ENCODE measurements around the gene PROS1. TPM values are rescaled to one million over a fixed set of nuclear protein-coding genes. Genes with fewer than 3 reads are reported as not detected.
A peak's percentile ranks its signal among the peaks of the same experiment; 100 is the strongest.

PROS1 gene
- polyA plus RNA-seq, 1 of the 3 experiments (the other 2 are of a cell fraction), result 9.1 TPM

DNA sequence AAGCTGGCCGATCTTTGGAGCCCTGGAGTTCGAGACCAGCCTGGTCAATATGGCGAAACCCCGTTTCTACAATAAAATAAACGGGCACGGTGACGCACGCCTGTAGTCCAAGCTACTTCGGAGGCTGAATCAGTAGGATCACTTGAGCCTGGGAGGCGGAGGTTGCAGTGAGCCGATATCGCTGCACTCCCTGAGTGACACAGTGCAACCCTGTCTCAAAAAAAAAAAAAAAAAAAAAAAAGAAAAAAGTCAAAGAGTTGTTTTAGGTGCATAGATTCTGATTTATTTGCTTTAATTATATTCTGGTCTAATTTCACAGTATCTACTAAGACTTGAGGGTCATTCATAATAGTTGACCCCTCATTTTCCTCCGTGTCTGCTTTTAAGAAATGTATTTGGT is 8.0 kb upstream of the PROS1 start (continued):
- TF ChIP-seq, protein P1, sequence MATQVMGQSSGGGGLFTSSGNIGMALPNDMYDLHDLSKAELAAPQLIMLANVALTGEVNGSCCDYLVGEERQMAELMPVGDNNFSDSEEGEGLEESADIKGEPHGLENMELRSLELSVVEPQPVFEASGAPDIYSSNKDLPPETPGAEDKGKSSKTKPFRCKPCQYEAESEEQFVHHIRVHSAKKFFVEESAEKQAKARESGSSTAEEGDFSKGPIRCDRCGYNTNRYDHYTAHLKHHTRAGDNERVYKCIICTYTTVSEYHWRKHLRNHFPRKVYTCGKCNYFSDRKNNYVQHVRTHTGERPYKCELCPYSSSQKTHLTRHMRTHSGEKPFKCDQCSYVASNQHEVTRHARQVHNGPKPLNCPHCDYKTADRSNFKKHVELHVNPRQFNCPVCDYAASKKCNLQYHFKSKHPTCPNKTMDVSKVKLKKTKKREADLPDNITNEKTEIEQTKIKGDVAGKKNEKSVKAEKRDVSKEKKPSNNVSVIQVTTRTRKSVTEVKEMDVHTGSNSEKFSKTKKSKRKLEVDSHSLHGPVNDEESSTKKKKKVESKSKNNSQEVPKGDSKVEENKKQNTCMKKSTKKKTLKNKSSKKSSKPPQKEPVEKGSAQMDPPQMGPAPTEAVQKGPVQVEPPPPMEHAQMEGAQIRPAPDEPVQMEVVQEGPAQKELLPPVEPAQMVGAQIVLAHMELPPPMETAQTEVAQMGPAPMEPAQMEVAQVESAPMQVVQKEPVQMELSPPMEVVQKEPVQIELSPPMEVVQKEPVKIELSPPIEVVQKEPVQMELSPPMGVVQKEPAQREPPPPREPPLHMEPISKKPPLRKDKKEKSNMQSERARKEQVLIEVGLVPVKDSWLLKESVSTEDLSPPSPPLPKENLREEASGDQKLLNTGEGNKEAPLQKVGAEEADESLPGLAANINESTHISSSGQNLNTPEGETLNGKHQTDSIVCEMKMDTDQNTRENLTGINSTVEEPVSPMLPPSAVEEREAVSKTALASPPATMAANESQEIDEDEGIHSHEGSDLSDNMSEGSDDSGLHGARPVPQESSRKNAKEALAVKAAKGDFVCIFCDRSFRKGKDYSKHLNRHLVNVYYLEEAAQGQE (IDR thresholded peaks at IDR 0.05; ENCODE audit: low read depth, low read length), result no peak
- no peak for TF ChIP-seq CHD2 (IDR thresholded peaks at IDR 0.05; ENCODE audit: low read length, partially characterized antibody)
- no peak for TF ChIP-seq TEAD4 (IDR thresholded peaks at IDR 0.05; ENCODE audit: borderline replicate concordance, insufficient read depth)
- no peak for TF ChIP-seq ELF1 (IDR thresholded peaks at IDR 0.05)

DNA sequence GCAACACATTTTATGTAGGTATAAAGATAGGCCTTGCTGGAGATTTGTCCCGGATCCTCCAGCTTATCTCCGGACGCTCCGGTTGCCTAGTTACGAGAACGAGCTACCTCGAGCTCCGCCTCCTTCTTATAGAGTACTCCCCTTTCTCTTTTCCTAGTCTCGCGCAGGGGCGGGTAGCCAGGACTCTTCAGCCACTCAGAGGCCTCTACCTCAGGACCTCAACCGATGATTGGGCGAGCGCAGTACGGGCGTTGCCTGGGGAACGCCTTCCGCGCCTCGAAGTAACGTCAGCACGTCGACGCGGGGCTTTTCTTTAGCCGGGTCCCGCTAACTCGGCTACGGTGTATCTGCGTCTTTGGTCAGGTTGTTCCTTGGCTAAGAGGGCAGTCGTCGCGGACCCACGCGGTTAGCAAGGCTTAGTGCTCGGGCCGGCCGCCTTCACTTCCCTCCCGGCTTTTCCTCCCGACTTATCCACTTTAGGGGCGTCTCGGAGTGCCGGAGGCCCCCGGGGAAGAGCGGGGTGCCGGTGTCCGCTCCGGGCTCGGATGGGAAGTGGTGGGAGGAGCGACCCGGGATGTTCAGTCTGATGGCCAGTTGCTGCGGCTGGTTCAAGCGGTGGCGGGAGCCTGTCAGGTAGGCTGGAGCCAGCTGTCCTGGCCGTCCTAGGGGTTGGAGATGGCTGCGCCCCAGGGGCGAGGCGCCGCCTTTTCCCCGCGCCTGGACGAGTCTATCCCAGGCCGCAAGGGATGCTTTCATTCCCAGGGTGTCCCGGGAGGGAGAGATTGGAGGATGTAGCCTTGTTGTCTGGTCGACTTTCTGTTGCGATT is 6.4 kb upstream of the PROS1 start, which contains the start of gene ARL13B:
ARL13B (plus strand) TSS at position 306 of the 827 bp plus-strand sequence; CDS start at position 575, 269 bp downstream.
- Histone ChIP-seq H3K27ac (ENCODE audit: low read depth in 2 of 2, low read length in 1 of 2) (peak within 1 kb of the TSS; percentile 89 to 92), H3K9me2 (no peaks in the 10 kb centered on the region), H3K79me2 (ENCODE audit: insufficient read depth) (peaks cover 44% of the 10 kb centered on the region), H3K4me2 (peak within 1 kb of the TSS; percentile 86), H3K9ac (peak within 1 kb of the TSS; percentile 79), H3K9me3 (no peaks in the 10 kb centered on the region), H3K4me3 (ENCODE audit: low read depth in 2 of 2, low read length in 1 of 2) (peak within 1 kb of the TSS; percentile 89 to 91), H3K36me3 (replicated peaks in 1 of 2; ENCODE audit: control insufficient read depth in 1 of 2, insufficient read depth in 2 of 2, low read length in 1 of 2) (no peaks in the 10 kb centered on the region), H3K27me3 (ENCODE audit: insufficient read depth) (no peaks in the 10 kb centered on the region), H3F3A (replicated peaks; ENCODE audit: insufficient read depth) (peaks cover 8% of the 10 kb centered on the region), H3K4me1 (ENCODE audit: control insufficient read depth in 1 of 2, insufficient read depth in 2 of 2, low read depth in 1 of 2, low read length in 1 of 2) (peaks cover 4 to 9% of the 10 kb centered on the region in 2 experiments; a peak in 3 of 4 replicates), H2AFZ (ENCODE audit: low read depth) (peak within 1 kb of the TSS; percentile 100), H4K20me1 (ENCODE audit: insufficient read depth) (no peaks in the 10 kb centered on the region)
- 0% methylated on average over 41 of the region's 66 CpGs for WGBS (ENCODE audit: low lambda C conversion rate)
- POLR2A ChIA-PET, result interaction anchor here (0.6 kb wide), 1 partner anchor 9 kb away, joined by 3 read pairs; no protein-coding TSS in a partner anchor
- CTCF ChIA-PET, result interaction anchor here (0.6 to 1.8 kb wide), 2 partner anchors 14 to 25 kb away, joined by 3 to 5 read pairs; no protein-coding TSS in a partner anchor
- peak; percentile 92 for DNase-seq
- TF ChIP-seq MXI1 (IDR thresholded peaks at IDR 0.05; ENCODE audit: low read depth, low read length) (peak; percentile 64), GABPA (IDR thresholded peaks at IDR 0.05; ENCODE audit: low read depth) (no peak), NRF1 (IDR thresholded peaks at IDR 0.05; ENCODE audit: low read depth, low read length) (peak; percentile 76), TEAD4 (IDR thresholded peaks at IDR 0.05; ENCODE audit: borderline replicate concordance, insufficient read depth) (no peak), RFX5 (IDR thresholded peaks at IDR 0.05; ENCODE audit: low read length) (peak; percentile 82), FOSL2 (IDR thresholded peaks at IDR 0.05; ENCODE audit: borderline replicate concordance, low read depth) (no peak), CHD2 (IDR thresholded peaks at IDR 0.05; ENCODE audit: low read length, partially characterized antibody) (peak; percentile 88), EZH2phosphoT487 (IDR thresholded peaks at IDR 0.05; ENCODE audit: borderline replicate concordance, low read depth) (no peak), SIN3A (IDR thresholded peaks at IDR 0.05; ENCODE audit: borderline replicate concordance, low read depth, low read length) (peak; percentile 78; the same call in 1 of the 2 replicates), FOXM1 (IDR thresholded peaks at IDR 0.05; ENCODE audit: low read depth) (no peak), EP300 (IDR thresholded peaks at IDR 0.05; ENCODE audit: borderline replicate concordance in 1 of 2, low read depth in 1 of 2, low read length in 1 of 2) (no peak), POLR2AphosphoS5 (IDR thresholded peaks at IDR 0.05; ENCODE audit: low read depth, low read length) (peak; percentile 84), TAF1 (IDR thresholded peaks at IDR 0.05; ENCODE audit: borderline replicate concordance, low read depth, low read length) (peak; percentile 39; the same call in 1 of the 2 replicates), ELF1 (IDR thresholded peaks at IDR 0.05) (peak; percentile 33; the same call in 1 of the 2 replicates)
- TF ChIP-seq, protein P2, sequence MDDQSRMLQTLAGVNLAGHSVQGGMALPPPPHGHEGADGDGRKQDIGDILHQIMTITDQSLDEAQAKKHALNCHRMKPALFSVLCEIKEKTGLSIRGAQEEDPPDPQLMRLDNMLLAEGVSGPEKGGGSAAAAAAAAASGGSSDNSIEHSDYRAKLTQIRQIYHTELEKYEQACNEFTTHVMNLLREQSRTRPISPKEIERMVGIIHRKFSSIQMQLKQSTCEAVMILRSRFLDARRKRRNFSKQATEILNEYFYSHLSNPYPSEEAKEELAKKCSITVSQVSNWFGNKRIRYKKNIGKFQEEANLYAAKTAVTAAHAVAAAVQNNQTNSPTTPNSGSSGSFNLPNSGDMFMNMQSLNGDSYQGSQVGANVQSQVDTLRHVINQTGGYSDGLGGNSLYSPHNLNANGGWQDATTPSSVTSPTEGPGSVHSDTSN (IDR thresholded peaks at IDR 0.05), result no peak
- TF ChIP-seq, protein P1 (IDR thresholded peaks at IDR 0.05; ENCODE audit: low read depth, low read length), result no peak
- TF ChIP-seq, protein P3, sequence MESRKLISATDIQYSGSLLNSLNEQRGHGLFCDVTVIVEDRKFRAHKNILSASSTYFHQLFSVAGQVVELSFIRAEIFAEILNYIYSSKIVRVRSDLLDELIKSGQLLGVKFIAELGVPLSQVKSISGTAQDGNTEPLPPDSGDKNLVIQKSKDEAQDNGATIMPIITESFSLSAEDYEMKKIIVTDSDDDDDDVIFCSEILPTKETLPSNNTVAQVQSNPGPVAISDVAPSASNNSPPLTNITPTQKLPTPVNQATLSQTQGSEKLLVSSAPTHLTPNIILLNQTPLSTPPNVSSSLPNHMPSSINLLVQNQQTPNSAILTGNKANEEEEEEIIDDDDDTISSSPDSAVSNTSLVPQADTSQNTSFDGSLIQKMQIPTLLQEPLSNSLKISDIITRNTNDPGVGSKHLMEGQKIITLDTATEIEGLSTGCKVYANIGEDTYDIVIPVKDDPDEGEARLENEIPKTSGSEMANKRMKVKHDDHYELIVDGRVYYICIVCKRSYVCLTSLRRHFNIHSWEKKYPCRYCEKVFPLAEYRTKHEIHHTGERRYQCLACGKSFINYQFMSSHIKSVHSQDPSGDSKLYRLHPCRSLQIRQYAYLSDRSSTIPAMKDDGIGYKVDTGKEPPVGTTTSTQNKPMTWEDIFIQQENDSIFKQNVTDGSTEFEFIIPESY (IDR thresholded peaks at IDR 0.05; ENCODE audit: borderline replicate concordance, low read depth), result 0 out of 2 replicates have a peak, but pooled peaks have one; percentile 60
